ENCODE data around the gene ARHGAP26. TPM values are rescaled to one million over a fixed set of nuclear protein-coding genes. Genes with fewer than 3 reads are reported as not detected.

Gene ARHGAP26
- total and polyA plus RNA-seq, 2 of the 4 experiments (the other 2 are of a cell fraction), result 0.54 to 0.56 TPM

DNA sequence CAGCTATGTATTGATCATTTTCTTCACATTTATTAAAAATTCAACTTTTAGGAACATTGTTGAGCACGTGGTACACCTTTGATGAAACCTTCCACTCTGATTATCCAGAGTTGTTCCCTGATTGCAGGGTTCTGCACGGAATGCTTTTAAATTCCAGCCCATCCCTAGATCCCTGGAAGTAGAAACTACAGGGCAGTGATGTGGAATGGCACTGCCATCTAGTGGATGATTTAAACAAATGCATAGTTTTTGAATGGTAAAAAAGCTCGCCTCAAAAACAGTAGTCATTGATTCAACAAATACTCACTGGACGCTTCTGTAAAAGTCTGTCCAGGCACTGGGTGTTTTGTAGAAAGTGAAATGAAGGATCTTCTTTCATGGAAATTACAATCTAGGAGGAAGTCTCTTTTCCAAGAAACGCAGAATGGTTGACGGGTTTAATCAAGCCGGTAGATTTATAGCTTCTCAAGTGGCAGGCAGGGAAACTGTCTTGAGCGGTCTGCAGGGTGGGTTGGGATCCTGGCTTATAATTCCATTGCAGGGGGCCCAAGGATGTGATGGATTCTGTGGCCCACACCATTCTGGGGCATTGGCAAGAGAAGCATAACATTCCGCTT is 118.4 kb downstream of the ARHGAP26 start:
- intact Hi-C loops (cut with micrococcal nuclease), result loop anchor here (1.0 kb wide), 1 partner anchor 175 kb away; no protein-coding TSS in a partner anchor
- no peak overlapping the region for H4K91ac ChIP-seq (ENCODE audit: insufficient read depth, low read depth, low read length)
- H2AK5ac ChIP-seq (ENCODE audit: low read depth, low read length), result no peak overlapping the region
- no peak overlapping the region for H3K56ac ChIP-seq (ENCODE audit: extremely low read depth, insufficient read depth, low read length)
- no peak overlapping the region for H2BK20ac ChIP-seq (ENCODE audit: low read depth, low read length)
- TF ChIP-seq MAFK (IDR thresholded peaks at IDR 0.05; ENCODE audit: low read depth, low read length), result no peak
- TF ChIP-seq FOS (IDR thresholded peaks at IDR 0.05; ENCODE audit: low read depth, low read length), result no peak
- TF ChIP-seq CHD1 (IDR thresholded peaks at IDR 0.05; ENCODE audit: low read depth, low read length), result no peak
- no peak for TF ChIP-seq NFE2L2 (IDR thresholded peaks at IDR 0.05; ENCODE audit: low read depth, low read length)
- peak; percentile 88 for TF ChIP-seq RAD21 (IDR thresholded peaks at IDR 0.05; ENCODE audit: low read length)
- TF ChIP-seq POLR2A (IDR thresholded peaks at IDR 0.05; ENCODE audit: low read depth, low read length), result no peak
- no peak for TF ChIP-seq RCOR1 (IDR thresholded peaks at IDR 0.05; ENCODE audit: insufficient replicate concordance, low read length)
- no peak for TF ChIP-seq BHLHE40 (IDR thresholded peaks at IDR 0.05; ENCODE audit: low read depth, low read length)
- peak; percentile 80 for TF ChIP-seq SMC3 (IDR thresholded peaks at IDR 0.05; ENCODE audit: low read depth, low read length)
- TF ChIP-seq, protein P1, sequence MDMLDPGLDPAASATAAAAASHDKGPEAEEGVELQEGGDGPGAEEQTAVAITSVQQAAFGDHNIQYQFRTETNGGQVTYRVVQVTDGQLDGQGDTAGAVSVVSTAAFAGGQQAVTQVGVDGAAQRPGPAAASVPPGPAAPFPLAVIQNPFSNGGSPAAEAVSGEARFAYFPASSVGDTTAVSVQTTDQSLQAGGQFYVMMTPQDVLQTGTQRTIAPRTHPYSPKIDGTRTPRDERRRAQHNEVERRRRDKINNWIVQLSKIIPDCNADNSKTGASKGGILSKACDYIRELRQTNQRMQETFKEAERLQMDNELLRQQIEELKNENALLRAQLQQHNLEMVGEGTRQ (IDR thresholded peaks at IDR 0.05; ENCODE audit: low read depth, low read length), result no peak
- TF ChIP-seq, protein P2, sequence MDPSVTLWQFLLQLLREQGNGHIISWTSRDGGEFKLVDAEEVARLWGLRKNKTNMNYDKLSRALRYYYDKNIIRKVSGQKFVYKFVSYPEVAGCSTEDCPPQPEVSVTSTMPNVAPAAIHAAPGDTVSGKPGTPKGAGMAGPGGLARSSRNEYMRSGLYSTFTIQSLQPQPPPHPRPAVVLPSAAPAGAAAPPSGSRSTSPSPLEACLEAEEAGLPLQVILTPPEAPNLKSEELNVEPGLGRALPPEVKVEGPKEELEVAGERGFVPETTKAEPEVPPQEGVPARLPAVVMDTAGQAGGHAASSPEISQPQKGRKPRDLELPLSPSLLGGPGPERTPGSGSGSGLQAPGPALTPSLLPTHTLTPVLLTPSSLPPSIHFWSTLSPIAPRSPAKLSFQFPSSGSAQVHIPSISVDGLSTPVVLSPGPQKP (IDR thresholded peaks at IDR 0.05; ENCODE audit: borderline replicate concordance, low read depth, low read length), result no peak
- no peak for TF ChIP-seq CEBPB (IDR thresholded peaks at IDR 0.05; ENCODE audit: low read depth, low read length)
- no peak for TF ChIP-seq MAZ (IDR thresholded peaks at IDR 0.05; ENCODE audit: borderline replicate concordance, low read depth, low read length)
- TF ChIP-seq, protein P3, sequence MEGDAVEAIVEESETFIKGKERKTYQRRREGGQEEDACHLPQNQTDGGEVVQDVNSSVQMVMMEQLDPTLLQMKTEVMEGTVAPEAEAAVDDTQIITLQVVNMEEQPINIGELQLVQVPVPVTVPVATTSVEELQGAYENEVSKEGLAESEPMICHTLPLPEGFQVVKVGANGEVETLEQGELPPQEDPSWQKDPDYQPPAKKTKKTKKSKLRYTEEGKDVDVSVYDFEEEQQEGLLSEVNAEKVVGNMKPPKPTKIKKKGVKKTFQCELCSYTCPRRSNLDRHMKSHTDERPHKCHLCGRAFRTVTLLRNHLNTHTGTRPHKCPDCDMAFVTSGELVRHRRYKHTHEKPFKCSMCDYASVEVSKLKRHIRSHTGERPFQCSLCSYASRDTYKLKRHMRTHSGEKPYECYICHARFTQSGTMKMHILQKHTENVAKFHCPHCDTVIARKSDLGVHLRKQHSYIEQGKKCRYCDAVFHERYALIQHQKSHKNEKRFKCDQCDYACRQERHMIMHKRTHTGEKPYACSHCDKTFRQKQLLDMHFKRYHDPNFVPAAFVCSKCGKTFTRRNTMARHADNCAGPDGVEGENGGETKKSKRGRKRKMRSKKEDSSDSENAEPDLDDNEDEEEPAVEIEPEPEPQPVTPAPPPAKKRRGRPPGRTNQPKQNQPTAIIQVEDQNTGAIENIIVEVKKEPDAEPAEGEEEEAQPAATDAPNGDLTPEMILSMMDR (conservative IDR thresholded peaks at IDR 0.05; ENCODE audit: low read depth, low read length), result peak; percentile 79
- no peak for TF ChIP-seq MXI1 (IDR thresholded peaks at IDR 0.05; ENCODE audit: borderline replicate concordance, low read depth, low read length)
- TF ChIP-seq RFX5 (IDR thresholded peaks at IDR 0.05; ENCODE audit: low read depth, low read length), result no peak
- no peak overlapping the region for H3K18ac ChIP-seq (ENCODE audit: low read depth, low read length)
- WGBS, 2 experiments (ENCODE audit: extremely low coverage in 2 of 2, insufficient read length in 1 of 2), result 60% methylated on average over 2 of the region's 9 CpGs; no CpG with 5 or more reads in 1 of the 2 experiments
- DNase-seq (peak; percentile 73), ATAC-seq (ENCODE audit: low read depth) (peak; percentile 92)
- H3K9ac ChIP-seq (ENCODE audit: low read depth, low read length), result no peak overlapping the region
- H3K27me3 ChIP-seq (ENCODE audit: control insufficient read depth, insufficient read depth, low read length), result no peaks in the 10 kb centered on the region
- no peak overlapping the region for H2BK15ac ChIP-seq (ENCODE audit: low read depth, low read length)
- no peaks in the 10 kb centered on the region for H4K20me1 ChIP-seq (ENCODE audit: insufficient read depth, low read length)
- ChIA-PET CTCF (interaction anchor here (0.6 to 3.1 kb wide), 14 partner anchors 9 to 193 kb away, joined by 3 to 31 read pairs (median 3); no protein-coding TSS in a partner anchor), POLR2A (ENCODE audit: unreplicated experiment) (no interaction called here)
- BruUV-seq (replicated peaks), result no TSS peak
- no peak overlapping the region for H2BK120ac ChIP-seq (ENCODE audit: low read depth, low read length)
- H3K79me1 ChIP-seq (ENCODE audit: low read depth in 1 of 2, low read length in 2 of 2), result no peaks in the 10 kb centered on the region
- H4K8ac ChIP-seq (ENCODE audit: low read depth in 2 of 2, low read length in 2 of 2), result no peak overlapping the region
- H2AFZ ChIP-seq (replicated peaks; ENCODE audit: low read length, poor library complexity), result no peak overlapping the region
- no peak overlapping the region for H3K14ac ChIP-seq (replicated peaks; ENCODE audit: low read depth, low read length)
- H3K9me3 ChIP-seq (ENCODE audit: control insufficient read depth, insufficient read depth, low read length), result no peaks in the 10 kb centered on the region
- H3K4ac ChIP-seq (ENCODE audit: low read depth, low read length), result no peak overlapping the region
- H3K4me2 ChIP-seq (ENCODE audit: low read depth, low read length), result no peak overlapping the region
- H4K5ac ChIP-seq (ENCODE audit: low read depth, low read length), result no peak overlapping the region
- no peak overlapping the region for H3K27ac ChIP-seq (ENCODE audit: insufficient read depth, low read length)
- H3K36me3 ChIP-seq (ENCODE audit: control insufficient read depth, insufficient read depth, low read length), result no peaks in the 10 kb centered on the region
- H3K23ac ChIP-seq (ENCODE audit: low read depth, low read length), result no peak overlapping the region
- H3K4me3 ChIP-seq (ENCODE audit: insufficient read depth, low read depth, low read length), result no peak overlapping the region
- H2BK5ac ChIP-seq (ENCODE audit: low read depth, low read length, poor library complexity, severe bottlenecking), result no peak overlapping the region
- no peak overlapping the region for H2AK9ac ChIP-seq (replicated peaks; ENCODE audit: low read depth, low read length, poor library complexity)
- in situ Hi-C loops (cut with MboI; ENCODE audit: low sequenced_read_pairs), result no loop called here
- dilution Hi-C loops (cut with HindIII; ENCODE audit: low sequenced_read_pairs, unreplicated experiment), result loop anchor here (25.0 kb wide), 1 partner anchor 176 kb away; no protein-coding TSS in a partner anchor
- H3K4me1 ChIP-seq (ENCODE audit: control insufficient read depth, insufficient read depth, low read length), result no peaks in the 10 kb centered on the region
- no peaks in the 10 kb centered on the region for H3K9me1 ChIP-seq (ENCODE audit: insufficient read depth, low read length)
